ENCODE data around the gene ANAPC16. TPM values are rescaled to one million over a fixed set of nuclear protein-coding genes. Genes with fewer than 3 reads are reported as not detected.
A peak's percentile ranks its signal among the peaks of the same experiment; 100 is the strongest.
"Not testable (repeated sequence)": the region's sequence is repeated elsewhere in the genome, so short reads cannot be mapped to it uniquely, and the experiment has no call there.

Gene ANAPC16
- total and polyA plus RNA-seq, 8 donors, result 12.7 to 231 (median 103) TPM

DNA sequence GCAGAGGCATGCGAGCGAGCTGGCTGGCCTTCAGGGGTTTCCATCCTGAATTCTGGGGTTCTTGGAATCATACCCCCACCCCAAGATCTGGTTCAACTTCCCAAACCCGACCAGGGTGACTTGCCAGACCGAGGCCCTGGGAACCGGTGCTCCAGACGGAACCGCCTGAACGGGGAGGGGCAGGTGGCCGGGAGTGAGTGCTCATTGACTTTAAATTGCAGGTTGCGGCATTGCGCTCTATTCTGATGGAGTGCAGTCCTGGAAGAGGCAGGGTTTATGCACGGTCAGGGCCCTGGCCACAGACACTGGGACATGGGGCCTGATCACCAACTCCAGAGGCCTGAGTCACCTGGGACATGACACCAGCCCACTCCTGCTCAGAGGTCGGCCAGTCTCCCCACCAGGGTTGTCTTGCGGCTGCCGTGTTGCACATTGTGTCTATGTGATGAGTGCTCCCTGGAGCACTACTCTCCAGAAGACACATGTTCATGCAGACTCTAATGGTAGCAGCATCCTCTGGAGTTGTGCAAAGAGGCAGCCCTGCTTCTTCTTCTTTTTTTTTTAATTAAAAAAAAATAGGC lies 52.1 kb downstream of the ANAPC16 start:
- no peak for DNase-seq
- no peaks in the 10 kb centered on the region for H3K36me3 ChIP-seq
- intact Hi-C loops (cut with DNase I; ENCODE audit: low total_unique reads), result no loop called here
- no peak overlapping the region for H3K4me3 ChIP-seq
- H3K27me3 ChIP-seq, result no peaks in the 10 kb centered on the region
- 93 to 98% (median 95%) methylated on average over 13 to 15 of the region's 15 CpGs for WGBS, 5 donors
- TF ChIP-seq, protein P1, sequence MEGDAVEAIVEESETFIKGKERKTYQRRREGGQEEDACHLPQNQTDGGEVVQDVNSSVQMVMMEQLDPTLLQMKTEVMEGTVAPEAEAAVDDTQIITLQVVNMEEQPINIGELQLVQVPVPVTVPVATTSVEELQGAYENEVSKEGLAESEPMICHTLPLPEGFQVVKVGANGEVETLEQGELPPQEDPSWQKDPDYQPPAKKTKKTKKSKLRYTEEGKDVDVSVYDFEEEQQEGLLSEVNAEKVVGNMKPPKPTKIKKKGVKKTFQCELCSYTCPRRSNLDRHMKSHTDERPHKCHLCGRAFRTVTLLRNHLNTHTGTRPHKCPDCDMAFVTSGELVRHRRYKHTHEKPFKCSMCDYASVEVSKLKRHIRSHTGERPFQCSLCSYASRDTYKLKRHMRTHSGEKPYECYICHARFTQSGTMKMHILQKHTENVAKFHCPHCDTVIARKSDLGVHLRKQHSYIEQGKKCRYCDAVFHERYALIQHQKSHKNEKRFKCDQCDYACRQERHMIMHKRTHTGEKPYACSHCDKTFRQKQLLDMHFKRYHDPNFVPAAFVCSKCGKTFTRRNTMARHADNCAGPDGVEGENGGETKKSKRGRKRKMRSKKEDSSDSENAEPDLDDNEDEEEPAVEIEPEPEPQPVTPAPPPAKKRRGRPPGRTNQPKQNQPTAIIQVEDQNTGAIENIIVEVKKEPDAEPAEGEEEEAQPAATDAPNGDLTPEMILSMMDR (IDR thresholded peaks at IDR 0.05), result no peak
- TF ChIP-seq EP300 (IDR thresholded peaks at IDR 0.05), result no peak
- no peak for TF ChIP-seq POLR2A (IDR thresholded peaks at IDR 0.05)
- no peak for TF ChIP-seq POLR2AphosphoS5 (IDR thresholded peaks at IDR 0.05)
- no peak overlapping the region for H3K27ac ChIP-seq
- no peaks in the 10 kb centered on the region for H3K9me3 ChIP-seq
- H3K4me1 ChIP-seq, result peaks cover 20 to 28% (median 25%) of the 10 kb centered on the region in 4 donors

DNA sequence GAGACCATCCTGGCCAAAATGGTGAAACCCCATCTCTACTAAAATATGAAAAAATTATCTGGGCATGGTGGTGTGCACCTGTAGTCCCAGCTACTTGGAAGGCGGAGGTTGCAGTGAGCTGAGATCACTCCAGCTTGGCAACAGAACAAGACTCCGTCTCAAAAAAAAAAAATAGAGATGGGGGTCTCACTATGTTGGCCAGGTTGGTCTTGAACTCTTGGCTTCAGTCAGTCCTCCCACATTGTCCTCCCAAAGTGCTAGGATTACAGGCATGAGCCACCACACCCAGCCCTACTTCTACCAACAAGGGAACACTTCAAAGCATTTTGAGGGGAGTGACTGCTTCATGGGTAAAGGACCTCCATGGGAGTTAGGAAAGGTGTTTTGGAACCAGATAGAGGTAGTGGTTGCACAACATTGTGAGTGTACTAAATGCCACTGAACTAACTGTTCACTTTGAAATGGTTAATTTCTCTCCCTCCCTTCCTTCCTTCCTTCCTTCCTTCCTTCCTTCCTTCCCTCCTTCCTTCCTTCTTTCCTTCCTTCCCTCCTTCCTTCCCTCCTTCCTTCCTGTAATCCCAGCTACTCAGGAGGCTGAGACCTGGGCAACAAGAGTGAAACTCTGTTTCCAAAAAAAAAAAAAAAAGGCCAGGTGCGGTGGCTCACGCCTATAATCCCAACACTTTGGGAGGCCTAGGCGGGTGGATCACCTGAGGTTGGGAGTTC lies 52.8 kb downstream of the ANAPC16 start:
- H3K27me3 ChIP-seq; H3K36me3 ChIP-seq; intact Hi-C loops (cut with DNase I; ENCODE audit: low total_unique reads); H3K27ac ChIP-seq; DNase-seq; H3K4me3 ChIP-seq; H3K9me3 ChIP-seq: not testable (repeated sequence)
- WGBS, 5 donors, result 93 to 100% (median 97%) methylated on average over 5 of the region's 5 CpGs
- peaks cover 14 to 24% (median 18%) of the 10 kb centered on the region in 4 donors for H3K4me1 ChIP-seq

DNA sequence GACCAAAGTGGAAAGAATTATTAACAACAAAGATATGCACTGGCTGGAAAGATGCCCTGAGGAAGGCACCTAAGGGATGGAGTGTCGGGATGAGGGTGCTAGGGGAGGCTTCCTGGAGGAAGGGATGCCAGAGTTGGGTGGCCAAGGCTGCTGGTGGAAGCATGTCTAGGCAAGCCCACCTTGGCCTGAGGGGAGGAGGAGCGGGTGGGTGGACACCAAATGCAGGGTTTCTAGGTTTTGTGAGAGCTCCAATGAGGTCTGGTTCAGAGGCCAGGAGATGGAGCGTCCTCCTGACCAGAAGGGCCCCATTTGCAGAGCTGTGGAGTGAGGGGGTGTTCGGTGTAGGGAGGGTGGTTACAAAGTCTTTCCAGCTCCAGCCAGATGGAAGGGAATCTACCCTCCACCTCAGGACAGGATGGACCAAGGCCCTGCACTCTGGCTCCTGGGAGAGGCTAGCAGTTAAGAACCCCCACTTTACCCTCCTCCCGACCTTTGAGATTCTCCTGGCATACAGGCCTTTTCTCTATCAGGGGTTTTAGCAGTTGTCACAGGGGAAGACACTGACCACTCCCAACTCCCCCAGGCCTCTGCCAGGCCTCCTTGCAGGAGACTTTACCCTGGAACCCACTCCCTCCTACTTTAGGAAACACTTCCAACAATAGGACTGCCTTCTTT lies 54.9 kb downstream of the ANAPC16 start:
- WGBS, 5 donors, result 86 to 97% (median 93%) methylated on average over 5 of the region's 5 CpGs
- Histone ChIP-seq H3K27ac (peak overlapping the region in 2 of 5 donors; percentile 92 to 96), H3K27me3 (no peaks in the 10 kb centered on the region), H3K4me1 (peaks cover 10 to 25% (median 18%) of the 10 kb centered on the region in 4 donors), H3K36me3 (peaks cover 12 to 17% (median 14%) of the 10 kb centered on the region in 4 donors), H3K4me3 (no peak overlapping the region), H3K9me3 (no peaks in the 10 kb centered on the region)
- intact Hi-C loops (cut with DNase I; ENCODE audit: low total_unique reads), result no loop called here
- TF ChIP-seq POLR2AphosphoS5 (IDR thresholded peaks at IDR 0.05), result no peak
- TF ChIP-seq EP300 (IDR thresholded peaks at IDR 0.05), result no peak
- TF ChIP-seq, protein P1 (IDR thresholded peaks at IDR 0.05), result no peak
- no peak for TF ChIP-seq POLR2A (IDR thresholded peaks at IDR 0.05)
- no peak for DNase-seq

DNA sequence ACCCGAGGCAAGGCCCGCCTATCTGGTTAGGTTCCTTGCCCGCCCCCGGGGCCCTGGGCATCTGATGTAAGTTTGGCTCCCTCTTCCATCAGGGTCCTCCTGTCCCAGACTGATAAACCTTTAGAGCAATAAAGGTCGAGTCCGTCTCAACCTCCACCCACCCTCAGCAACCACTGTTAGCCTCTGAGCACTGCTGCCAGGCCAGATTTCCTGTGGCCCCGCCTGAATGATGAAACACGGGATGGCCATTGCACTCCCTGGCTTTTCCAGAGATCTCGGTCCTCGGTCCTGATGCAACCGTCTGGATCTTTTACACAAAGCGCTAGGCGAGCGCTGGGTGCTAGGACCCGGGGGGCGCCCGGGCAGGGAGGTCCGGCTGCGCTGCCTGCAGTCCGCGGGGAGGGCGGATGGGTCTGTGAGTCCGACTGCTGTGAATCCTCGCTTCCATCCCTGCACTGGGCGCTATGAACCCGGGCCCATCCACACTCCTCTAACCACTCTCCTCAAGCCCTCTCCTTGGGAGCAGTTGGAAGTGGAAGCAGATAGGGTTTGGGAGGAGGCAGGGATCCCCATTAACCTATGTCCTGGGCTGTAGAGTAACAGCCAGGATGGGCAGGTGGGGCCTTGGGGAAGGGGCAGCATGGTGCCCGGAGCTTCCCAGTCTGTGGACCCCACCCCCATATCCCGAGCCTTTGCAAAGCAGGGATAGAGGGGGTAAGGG lies 57.0 kb downstream of the ANAPC16 start:
- Histone ChIP-seq H3K4me3 (peak overlapping the region; percentile 69 to 96 (median 80)), H3K36me3 (peaks cover 15 to 26% (median 20%) of the 10 kb centered on the region in 4 donors), H3K4me1 (peaks cover 26 to 46% (median 37%) of the 10 kb centered on the region in 4 donors), H3K9me3 (no peaks in the 10 kb centered on the region), H3K27ac (peak overlapping the region; percentile 92 to 96 (median 95)), H3K27me3 (no peaks in the 10 kb centered on the region)
- intact Hi-C loops (cut with DNase I; ENCODE audit: low total_unique reads), result no loop called here
- 3 to 13% (median 7%) methylated on average over 21 to 28 of the region's 28 CpGs for WGBS, 5 donors
- TF ChIP-seq POLR2AphosphoS5 (IDR thresholded peaks at IDR 0.05) (peak; percentile 75 to 84 (median 79)), POLR2A (IDR thresholded peaks at IDR 0.05) (no peak)
- TF ChIP-seq, protein P1 (IDR thresholded peaks at IDR 0.05), result no peak
- peak; percentile 87 to 96 for DNase-seq
